Measurements from ENCODE around the gene KCNH5.

DNA sequence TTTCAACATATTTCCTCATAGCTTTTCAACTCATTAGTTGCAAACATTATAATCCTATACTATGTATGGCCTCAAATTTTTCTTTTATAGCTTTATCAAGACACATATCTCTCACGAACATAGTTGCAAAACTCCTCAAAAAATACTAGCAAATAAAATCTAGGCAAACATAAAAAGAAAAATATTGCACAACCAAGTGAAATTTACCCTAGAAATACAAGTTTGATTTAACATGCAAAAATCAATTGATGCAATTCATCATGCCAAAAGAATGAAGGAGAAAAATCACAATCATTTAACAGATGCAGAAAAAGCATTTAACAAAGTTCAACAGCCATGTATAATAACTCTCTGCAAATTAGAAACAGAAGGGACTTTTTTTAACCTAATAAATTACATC lies 33.3 kb upstream of the KCNH5 start:
- TF ChIP-seq, protein P1, sequence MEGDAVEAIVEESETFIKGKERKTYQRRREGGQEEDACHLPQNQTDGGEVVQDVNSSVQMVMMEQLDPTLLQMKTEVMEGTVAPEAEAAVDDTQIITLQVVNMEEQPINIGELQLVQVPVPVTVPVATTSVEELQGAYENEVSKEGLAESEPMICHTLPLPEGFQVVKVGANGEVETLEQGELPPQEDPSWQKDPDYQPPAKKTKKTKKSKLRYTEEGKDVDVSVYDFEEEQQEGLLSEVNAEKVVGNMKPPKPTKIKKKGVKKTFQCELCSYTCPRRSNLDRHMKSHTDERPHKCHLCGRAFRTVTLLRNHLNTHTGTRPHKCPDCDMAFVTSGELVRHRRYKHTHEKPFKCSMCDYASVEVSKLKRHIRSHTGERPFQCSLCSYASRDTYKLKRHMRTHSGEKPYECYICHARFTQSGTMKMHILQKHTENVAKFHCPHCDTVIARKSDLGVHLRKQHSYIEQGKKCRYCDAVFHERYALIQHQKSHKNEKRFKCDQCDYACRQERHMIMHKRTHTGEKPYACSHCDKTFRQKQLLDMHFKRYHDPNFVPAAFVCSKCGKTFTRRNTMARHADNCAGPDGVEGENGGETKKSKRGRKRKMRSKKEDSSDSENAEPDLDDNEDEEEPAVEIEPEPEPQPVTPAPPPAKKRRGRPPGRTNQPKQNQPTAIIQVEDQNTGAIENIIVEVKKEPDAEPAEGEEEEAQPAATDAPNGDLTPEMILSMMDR (IDR thresholded peaks at IDR 0.05; ENCODE audit: poor library complexity): no peak
- TF ChIP-seq EZH2 (IDR thresholded peaks at IDR 0.05; ENCODE audit: borderline replicate concordance): no peak
- no peak for TF ChIP-seq EZH2phosphoT487 (IDR thresholded peaks at IDR 0.05; ENCODE audit: low read depth, severe bottlenecking, unreplicated experiment)

Data from hepatocyte (in vitro differentiated cells).